NK-92 (cell line): ENCODE data around the gene EIF4G3.
"Not testable (repeated sequence)": the region's sequence is repeated elsewhere in the genome, so short reads cannot be mapped to it uniquely, and the experiment has no call there.

ENCODE experiments used
- DNase-seq: peaks from one replicate; lab custom pipeline; 2025; ENCODE audit not compliant: unreplicated experiment; lab: John Stamatoyannopoulos, UW

The EIF4G3 gene

GRCh38 chr1:21077085-21077484, 99.6 kb downstream of the EIF4G3 start:
- DNase-seq, result no peak

- DNase-seq, result no peak
These were observed 104.0 kb downstream of the EIF4G3 start for GRCh38 chr1:21072721-21073120.

- no peak for DNase-seq
These were observed 107.1 kb downstream of the EIF4G3 start for GRCh38 chr1:21069549-21069948.

- DNase-seq, result no peak
These were observed 107.8 kb downstream of the EIF4G3 start for GRCh38 chr1:21068937-21069336.

- no peak for DNase-seq
These were observed 109.0 kb downstream of the EIF4G3 start for GRCh38 chr1:21067551-21068227.

- DNase-seq, result no peak
These were observed 110.2 kb downstream of the EIF4G3 start for GRCh38 chr1:21066356-21067012.

GRCh38 chr1:21065851-21066250, 110.8 kb downstream of the EIF4G3 start:
- no peak for DNase-seq

- DNase-seq, result no peak
These were observed 112.6 kb downstream of the EIF4G3 start for GRCh38 chr1:21064057-21064456.

GRCh38 chr1:21060523-21060922, 116.2 kb downstream of the EIF4G3 start:
- DNase-seq, result no peak

GRCh38 chr1:21059021-21059420, 117.7 kb downstream of the EIF4G3 start:
- DNase-seq, result no peak

- DNase-seq, result no peak
These were observed 118.5 kb downstream of the EIF4G3 start for GRCh38 chr1:21058035-21058793.

- not testable (repeated sequence) for DNase-seq
These were observed 123.3 kb downstream of the EIF4G3 start for GRCh38 chr1:21053189-21053928.

GRCh38 chr1:21052034-21052433, 124.7 kb downstream of the EIF4G3 start:
- no peak for DNase-seq

- no peak for DNase-seq
These were observed 125.4 kb downstream of the EIF4G3 start for GRCh38 chr1:21051177-21051825.

GRCh38 chr1:21050031-21050430, 126.7 kb downstream of the EIF4G3 start:
- no peak for DNase-seq

GRCh38 chr1:21048462-21048861, 128.2 kb downstream of the EIF4G3 start:
- DNase-seq, result no peak

- DNase-seq, result no peak
These were observed 130.6 kb downstream of the EIF4G3 start for GRCh38 chr1:21046132-21046531.

- DNase-seq, result no peak
These were observed 131.3 kb downstream of the EIF4G3 start for GRCh38 chr1:21045351-21045750.

- no peak for DNase-seq
These were observed 133.6 kb downstream of the EIF4G3 start for GRCh38 chr1:21042929-21043605.

GRCh38 chr1:21041541-21041940, 135.2 kb downstream of the EIF4G3 start:
- DNase-seq, result no peak
